GM12878 (cell line): ENCODE measurements around the gene FAM234A. TPM values are rescaled to one million over a fixed set of nuclear protein-coding genes. Genes with fewer than 3 reads are reported as not detected.
A peak's percentile ranks its signal among the peaks of the same experiment; 100 is the strongest.

Experiments
- ATAC-seq: fragments of 200-7000 bp; cut with Tn5 transposase; 3 replicates; pipeline ENCODE4 v1.9.1; 2020; ENCODE audit warnings: mild to moderate bottlenecking, moderate library complexity
- BruUV-seq: library from RNA; stranded (reverse); fragments of 400-500 nt; replicated peaks from 2 replicates; lab custom pipeline; 2021; lab: Mats Ljungman, UMichigan
- CTCF ChIA-PET: fragments of 300-600 bp; sonication (Branson Sonifier 250); formaldehyde crosslinking; extraction: SDS; loops from one replicate; lab custom pipeline; 2021; ENCODE audit warnings: inconsistent platforms; lab: Yijun Ruan, JAX
- POLR2A ChIA-PET: fragments of 350-600 bp; formaldehyde crosslinking; extraction: SDS; loops from one replicate; lab custom pipeline; 2021; ENCODE audit warnings: inconsistent platforms; lab: Charles Lee
- RAD21 ChIA-PET: fragments of 300-600 bp; sonication (Branson Sonifier 250); formaldehyde crosslinking; loops from one replicate; lab custom pipeline; 2023; ENCODE audit warnings: antibody characterized with exemption; ENCODE audit not compliant: unreplicated experiment; lab: Charles Lee
- SMC1A ChIA-PET: fragments of 300-600 bp; sonication (Branson Sonifier 250); formaldehyde crosslinking; loops from one replicate; lab custom pipeline; 2023; ENCODE audit not compliant: unreplicated experiment, uncharacterized antibody; lab: Charles Lee
- DNase-seq: peaks from one replicate; pipeline ENCODE4 v3.0.0-alpha.2; 2011; ENCODE audit warnings: low read depth, low spot score
- FAIRE-seq: peaks from 3 replicates; lab custom pipeline; 2011; peaks lifted over from hg19 to GRCh38; lab: Jason Lieb, UNC
- H2AFZ ChIP-seq: 2 replicates; pipeline ENCODE4 v1.6.0; 2011; ENCODE audit warnings: low read depth, low read length, control low read depth; ENCODE audit not compliant: control insufficient read depth
- H3K27ac ChIP-seq: 2 replicates; pipeline ENCODE4 v1.5.1; 2011; ENCODE audit warnings: control low read depth; ENCODE audit not compliant: control insufficient read depth, insufficient read depth
- H3K27me3 ChIP-seq, 2 experiments: replicated peaks in 1 of 2; 2 replicates each; pipeline versions ENCODE4 v1.6.0 to v1.6.1; 2011; ENCODE audit warnings: low read length in 1 of 2; ENCODE audit not compliant: control insufficient read depth in 2 of 2, insufficient read depth in 2 of 2
- H3K36me3 ChIP-seq, 2 experiments: 2 replicates each; pipeline ENCODE4 v1.5.1; 2011; ENCODE audit warnings: low read length in 1 of 2; ENCODE audit not compliant: control insufficient read depth in 2 of 2, insufficient read depth in 2 of 2
- H3K4me1 ChIP-seq: 2 replicates; pipeline ENCODE4 v1.6.1; 2011; ENCODE audit warnings: mild to moderate bottlenecking, low read length, moderate library complexity, mixed read lengths; ENCODE audit not compliant: control insufficient read depth, insufficient read depth
- H3K4me2 ChIP-seq: 2 replicates; pipeline ENCODE4 v1.6.0; 2011; ENCODE audit warnings: control low read depth; ENCODE audit not compliant: control insufficient read depth, insufficient read depth
- H3K4me3 ChIP-seq: fragments of 200-600 bp; sonication (generic); 2 replicates; pipeline ENCODE4 v1.5.1; 2016
- H3K79me2 ChIP-seq: 2 replicates; pipeline ENCODE4 v1.6.0; 2011; ENCODE audit warnings: low read length; ENCODE audit not compliant: control insufficient read depth, insufficient read depth
- H3K9ac ChIP-seq: 2 replicates; pipeline ENCODE4 v1.8.0; 2011; ENCODE audit warnings: low read length, control low read depth, mixed read lengths; ENCODE audit not compliant: control insufficient read depth, insufficient read depth
- H3K9me3 ChIP-seq: replicated peaks from 3 replicates; pipeline ENCODE4 v1.5.1; 2011; ENCODE audit warnings: mild to moderate bottlenecking, low read length; ENCODE audit not compliant: control insufficient read depth, insufficient read depth
- H4K20me1 ChIP-seq: 2 replicates; pipeline ENCODE4 v1.6.0; 2011; ENCODE audit not compliant: control insufficient read depth, insufficient read depth
- BCL11A ChIP-seq: IDR thresholded peaks from 2 replicates; pipeline ENCODE4 v1.6.1; 2011; ENCODE audit warnings: low read depth, low read length
- CBX3 ChIP-seq: fragments of 200-600 bp; sonication (generic); IDR thresholded peaks from 2 replicates; pipeline ENCODE4 v1.6.1; 2016; ENCODE audit warnings: low read depth, borderline replicate concordance
- CBX5 ChIP-seq: sonication (generic); IDR thresholded peaks from 2 replicates; pipeline ENCODE4 v1.6.1; 2016; ENCODE audit warnings: low read depth, moderate library complexity, mild to moderate bottlenecking, inconsistent platforms
- CTCF ChIP-seq, 3 experiments: IDR thresholded peaks in 2 of 3; conservative IDR thresholded peaks in 1 of 3; 2 replicates each; pipeline ENCODE4 v1.5.1; 2011; ENCODE audit warnings: low read depth in 3 of 3, low read length in 3 of 3, mild to moderate bottlenecking in 3 of 3, control low read depth in 2 of 3, moderate library complexity in 2 of 3, inconsistent platforms in 1 of 3, mixed read lengths in 1 of 3; ENCODE audit not compliant: control insufficient read depth in 2 of 3, insufficient read depth in 1 of 3; ENCODE audit errors: extremely low read depth in 1 of 3
- E2F8 ChIP-seq: fragments of 450-650 bp; IDR thresholded peaks from 2 replicates; pipeline ENCODE4 v1.6.1; 2018; ENCODE audit warnings: mild to moderate bottlenecking, low read depth, moderate library complexity; ENCODE audit not compliant: partially characterized antibody
- ETV6 ChIP-seq, 2 experiments: fragments of 450-650 bp in 1 of 2; IDR thresholded peaks in 1 of 2; conservative IDR thresholded peaks in 1 of 2; 2 replicates each; pipeline ENCODE4 v1.6.1; 2014; ENCODE audit warnings: antibody characterized with exemption in 1 of 2, borderline replicate concordance in 1 of 2, low read depth in 1 of 2, mild to moderate bottlenecking in 1 of 2, moderate library complexity in 1 of 2
- MEF2B ChIP-seq: fragments of 450-650 bp; IDR thresholded peaks from 2 replicates; pipeline ENCODE4 v1.6.1; 2018; ENCODE audit warnings: mild to moderate bottlenecking, moderate library complexity; ENCODE audit not compliant: partially characterized antibody, poor library complexity, severe bottlenecking
- MTA2 ChIP-seq: fragments of 450-650 bp; IDR thresholded peaks from 2 replicates; pipeline ENCODE4 v1.6.1; 2016; ENCODE audit warnings: low read depth, mild to moderate bottlenecking, moderate library complexity
- YBX1 ChIP-seq: fragments of 450-650 bp; IDR thresholded peaks from 2 replicates; pipeline ENCODE4 v1.6.1; 2016; ENCODE audit warnings: antibody characterized with exemption
- WGBS: methylation state at CpG from one replicate; pipeline ENCODE4 v1.1.6; 2016; ENCODE audit warnings: low lambda C conversion rate; ENCODE audit not compliant: insufficient replicate concordance, insufficient coverage; ENCODE audit errors: missing lambda C conversion rate; 5-methylcytosine and 5-hydroxymethylcytosine counted together
- in situ Hi-C: fragments of 300-500 bp; cut with MboI; formaldehyde crosslinking; loops from 9 replicates; pipeline ENCODE4 v1.14.3; 2018; ENCODE audit warnings: mixed read lengths
- intact Hi-C: fragments of 100-400 bp; cut with micrococcal nuclease; formaldehyde crosslinking; loops from one replicate; pipeline ENCODE4 v1.14.2; 2022; ENCODE audit not compliant: unreplicated experiment
- polyA plus RNA-seq, 11 experiments: library from polyadenylated mRNA; depleted of rRNA in 4 of 11; unstranded in 6 of 11; stranded (reverse) in 5 of 11; fragments of >200 nt; fragmentation: Nextera tagmentation in 4 of 11; fragmentation: Illumina TruSeq in 1 of 11; extraction: Ambion mirVana in 4 of 11; extraction: Trizol in 1 of 11; gene quantifications; 1 replicate in 1 of 11; 2 replicates in 10 of 11; pipeline versions ENCODE4 v1.2.1 to v1.2.3, GENCODE V29; 2011 to 2016; ENCODE audit warnings: inconsistent platforms in 2 of 11, missing spikeins in 2 of 11, low read depth in 1 of 11
- total RNA-seq, 4 experiments: library from RNA; depleted of rRNA in 3 of 4; stranded (reverse); fragments of >200 nt in 3 of 4; fragmentation: Illumina TruSeq in 1 of 4; extraction: Trizol in 1 of 4; gene quantifications; 2 replicates each; pipeline versions ENCODE4 v1.2.1 to v1.2.3, GENCODE V29; 2013 to 2021
- TF ChIP-seq, protein P1 (sequence below): fragments of 150-350 bp; IDR thresholded peaks from 2 replicates; pipeline ENCODE4 v1.6.1; 2016; ENCODE audit warnings: low read depth, low read length

Gene FAM234A
- total and polyA plus RNA-seq, 10 of the 15 experiments (the other 5 are each of a cell fraction or from before 2014, with no cell fraction given) = 1.6 to 37.6 (median 17.3) TPM

DNA sequence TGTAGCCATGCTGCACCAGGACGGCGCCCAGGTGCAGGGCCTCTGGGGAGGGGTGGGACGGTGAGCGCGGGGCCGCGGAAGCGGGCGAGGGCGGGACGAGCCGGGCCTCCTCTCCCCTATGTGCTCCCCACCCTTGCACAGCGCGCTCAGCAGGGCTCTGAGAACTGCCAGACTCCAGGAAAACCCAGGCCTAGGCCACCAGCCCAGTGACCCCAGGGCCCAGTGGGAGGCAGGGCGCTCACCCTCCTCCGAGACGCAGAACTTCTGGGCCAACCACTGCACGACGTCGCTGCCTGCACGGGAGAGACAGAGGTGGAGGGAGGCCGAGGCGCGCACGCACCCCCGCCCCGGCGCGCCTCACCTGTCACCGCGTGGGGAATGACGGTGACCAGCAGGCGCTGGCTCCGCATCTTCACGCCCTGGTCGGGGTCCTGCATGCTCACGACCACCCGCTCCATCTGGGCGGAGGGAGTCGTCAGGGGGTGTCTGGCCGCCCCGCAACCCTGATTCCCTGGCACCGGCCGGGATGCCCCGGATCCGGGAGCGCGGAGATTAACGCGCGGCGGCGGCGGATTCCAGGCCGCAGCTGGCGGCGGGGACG is 40.5 kb downstream of the FAM234A start (continued):
- TF ChIP-seq ETV6 (conservative IDR thresholded peaks at IDR 0.05 in 1 of 2, IDR thresholded peaks at IDR 0.05 in 1 of 2; ENCODE audit: borderline replicate concordance in 1 of 2, low read depth in 1 of 2) (no peak), MEF2B (no peak), CBX3 (no peak), CTCF (IDR thresholded peaks at IDR 0.05 in 2 of 3, conservative IDR thresholded peaks at IDR 0.05 in 1 of 3; ENCODE audit: control insufficient read depth in 2 of 3, extremely low read depth in 1 of 3, insufficient read depth in 1 of 3, low read depth in 3 of 3, low read length in 3 of 3) (no peak)

GRCh38 chr16:275786-276232 is 41.2 kb downstream of the FAM234A start, which contains the start of gene RGS11:
Gene RGS11 (minus strand): TSS chr16:275944. CDS start chr16:275911, 33 bp downstream.
- H2AFZ ChIP-seq = no peak within 1 kb of the TSS
- RAD21 ChIA-PET = no interaction called here
- WGBS = no CpG with 5 or more reads among the region's 56 CpGs
- H4K20me1 ChIP-seq = no peaks in the 10 kb centered on the region
- H3K4me3 ChIP-seq = no peak within 1 kb of the TSS
- peak within 1 kb of the TSS; percentile 42; the same call in 1 of the 2 replicates for H3K4me2 ChIP-seq
- POLR2A ChIA-PET = no interaction called here
- no peak within 1 kb of the TSS for H3K9ac ChIP-seq
- SMC1A ChIA-PET = no interaction called here
- CTCF ChIA-PET = no interaction called here
- no peak for FAIRE-seq
- TF ChIP-seq, protein P1, sequence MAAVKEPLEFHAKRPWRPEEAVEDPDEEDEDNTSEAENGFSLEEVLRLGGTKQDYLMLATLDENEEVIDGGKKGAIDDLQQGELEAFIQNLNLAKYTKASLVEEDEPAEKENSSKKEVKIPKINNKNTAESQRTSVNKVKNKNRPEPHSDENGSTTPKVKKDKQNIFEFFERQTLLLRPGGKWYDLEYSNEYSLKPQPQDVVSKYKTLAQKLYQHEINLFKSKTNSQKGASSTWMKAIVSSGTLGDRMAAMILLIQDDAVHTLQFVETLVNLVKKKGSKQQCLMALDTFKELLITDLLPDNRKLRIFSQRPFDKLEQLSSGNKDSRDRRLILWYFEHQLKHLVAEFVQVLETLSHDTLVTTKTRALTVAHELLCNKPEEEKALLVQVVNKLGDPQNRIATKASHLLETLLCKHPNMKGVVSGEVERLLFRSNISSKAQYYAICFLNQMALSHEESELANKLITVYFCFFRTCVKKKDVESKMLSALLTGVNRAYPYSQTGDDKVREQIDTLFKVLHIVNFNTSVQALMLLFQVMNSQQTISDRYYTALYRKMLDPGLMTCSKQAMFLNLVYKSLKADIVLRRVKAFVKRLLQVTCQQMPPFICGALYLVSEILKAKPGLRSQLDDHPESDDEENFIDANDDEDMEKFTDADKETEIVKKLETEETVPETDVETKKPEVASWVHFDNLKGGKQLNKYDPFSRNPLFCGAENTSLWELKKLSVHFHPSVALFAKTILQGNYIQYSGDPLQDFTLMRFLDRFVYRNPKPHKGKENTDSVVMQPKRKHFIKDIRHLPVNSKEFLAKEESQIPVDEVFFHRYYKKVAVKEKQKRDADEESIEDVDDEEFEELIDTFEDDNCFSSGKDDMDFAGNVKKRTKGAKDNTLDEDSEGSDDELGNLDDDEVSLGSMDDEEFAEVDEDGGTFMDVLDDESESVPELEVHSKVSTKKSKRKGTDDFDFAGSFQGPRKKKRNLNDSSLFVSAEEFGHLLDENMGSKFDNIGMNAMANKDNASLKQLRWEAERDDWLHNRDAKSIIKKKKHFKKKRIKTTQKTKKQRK = no peak
- TF ChIP-seq E2F8 = no peak
- no peak for TF ChIP-seq CBX5
- TF ChIP-seq MTA2 = no peak
- TF ChIP-seq BCL11A = no peak
- no peak for TF ChIP-seq YBX1
- TF ChIP-seq, all 136 proteins: peak for 0
- intact Hi-C loops = no loop called here
- Histone ChIP-seq H3K9me3 (no peaks in the 10 kb centered on the region), H3K79me2 (no peaks in the 10 kb centered on the region), H3K4me1 (no peaks in the 10 kb centered on the region), H3K36me3 (no peaks in the 10 kb centered on the region), H3K27me3 (peaks cover 0 to 3% of the 10 kb centered on the region in 2 experiments; a peak in 2 of 4 replicates), H3K27ac (no peak within 1 kb of the TSS)
- in situ Hi-C loops = no loop called here
- no TSS peak for BruUV-seq
- DNase-seq (no peak), ATAC-seq (no peak)
